Liver (tissue), 9 donors: ENCODE results near the gene COMMD4. TPM values are rescaled to one million over a fixed set of nuclear protein-coding genes. Genes with fewer than 3 reads are reported as not detected.

Experiments used
- DNase-seq: peaks from one replicate; pipeline ENCODE4 v3.0.0-alpha.2; 2017; ENCODE audit warnings: low spot score
- H3K27ac ChIP-seq, 2 donors: one replicate each; pipeline ENCODE4 v1.7.0; 2013; ENCODE audit warnings: inconsistent platforms in 2 of 2, low read length in 2 of 2, control low read depth in 1 of 2, low read depth in 1 of 2, mild to moderate bottlenecking in 1 of 2
- H3K27me3 ChIP-seq, 4 donors: one replicate each; pipeline versions ENCODE4 v1.6.1 to v1.7.0; 2013; ENCODE audit warnings: low read length in 3 of 4, inconsistent platforms in 1 of 4, mild to moderate bottlenecking in 1 of 4, moderate library complexity in 1 of 4; ENCODE audit not compliant: control insufficient read depth in 4 of 4, insufficient read depth in 4 of 4
- H3K36me3 ChIP-seq, 4 donors: one replicate each; pipeline versions ENCODE4 v1.6.1 to v1.7.0; 2013; ENCODE audit warnings: low read length in 3 of 4, mild to moderate bottlenecking in 3 of 4, low read depth in 1 of 4, moderate library complexity in 1 of 4; ENCODE audit not compliant: control insufficient read depth in 4 of 4, insufficient read depth in 3 of 4
- H3K4me1 ChIP-seq, 4 donors: one replicate each; pipeline versions ENCODE4 v1.6.1 to v1.7.0; 2013; ENCODE audit warnings: low read length in 3 of 4, mild to moderate bottlenecking in 3 of 4, moderate library complexity in 1 of 4; ENCODE audit not compliant: control insufficient read depth in 4 of 4, insufficient read depth in 4 of 4
- H3K4me3 ChIP-seq, 3 donors: one replicate each; pipeline versions ENCODE4 v1.6.1 to v1.7.0; 2013; ENCODE audit warnings: low read length in 3 of 3, control low read depth in 1 of 3, low read depth in 1 of 3, mild to moderate bottlenecking in 1 of 3
- H3K9ac ChIP-seq, 2 donors: one replicate each; pipeline ENCODE4 v1.7.0; 2013; ENCODE audit warnings: low read length in 2 of 2, mild to moderate bottlenecking in 2 of 2, moderate library complexity in 2 of 2, control low read depth in 1 of 2, low read depth in 1 of 2
- H3K9me3 ChIP-seq, 4 donors: one replicate each; pipeline versions ENCODE4 v1.6.1 to v1.7.0; 2013; ENCODE audit warnings: low read length in 3 of 4; ENCODE audit not compliant: control insufficient read depth in 4 of 4
- EGR1 ChIP-seq, 2 donors: IDR thresholded peaks; 2 replicates each; pipeline ENCODE4 v1.6.1; 2016 to 2018; ENCODE audit warnings: antibody characterized with exemption in 2 of 2, low read depth in 2 of 2
- FOXA1 ChIP-seq: IDR thresholded peaks from 2 replicates; pipeline ENCODE4 v1.6.1; 2016; ENCODE audit warnings: antibody characterized with exemption
- FOXA2 ChIP-seq: IDR thresholded peaks from 2 replicates; pipeline ENCODE4 v1.6.1; 2016; ENCODE audit warnings: antibody characterized with exemption
- GABPA ChIP-seq, 2 donors: IDR thresholded peaks in 1 of 2; conservative IDR thresholded peaks in 1 of 2; 2 replicates each; pipeline ENCODE4 v1.6.1; 2016; ENCODE audit warnings: antibody characterized with exemption in 2 of 2, mild to moderate bottlenecking in 1 of 2, moderate library complexity in 1 of 2
- HNF4A ChIP-seq, 2 donors: conservative IDR thresholded peaks; 2 replicates each; pipeline ENCODE4 v1.6.1; 2016; ENCODE audit warnings: antibody characterized with exemption in 2 of 2, mild to moderate bottlenecking in 2 of 2
- HNF4G ChIP-seq: IDR thresholded peaks from 2 replicates; pipeline ENCODE4 v1.6.1; 2016; ENCODE audit warnings: antibody characterized with exemption
- JUND ChIP-seq, 2 donors: IDR thresholded peaks; 2 replicates each; pipeline ENCODE4 v1.6.1; 2016; ENCODE audit warnings: antibody characterized with exemption in 2 of 2
- MAX ChIP-seq: IDR thresholded peaks from 2 replicates; pipeline ENCODE4 v1.6.1; 2016; ENCODE audit warnings: antibody characterized with exemption
- NR2F2 ChIP-seq: IDR thresholded peaks from 2 replicates; pipeline ENCODE4 v1.6.1; 2016; ENCODE audit warnings: antibody characterized with exemption
- RAD21 ChIP-seq, 2 donors: IDR thresholded peaks; 2 replicates each; pipeline ENCODE4 v1.6.1; 2016; ENCODE audit warnings: antibody characterized with exemption in 2 of 2, mild to moderate bottlenecking in 2 of 2
- RXRA ChIP-seq, 2 donors: IDR thresholded peaks; 2 replicates each; pipeline ENCODE4 v1.6.1; 2017 to 2018; ENCODE audit warnings: antibody characterized with exemption in 2 of 2, mild to moderate bottlenecking in 1 of 2
- SP1 ChIP-seq: IDR thresholded peaks from 2 replicates; pipeline ENCODE4 v1.6.1; 2018; ENCODE audit warnings: antibody characterized with exemption, mild to moderate bottlenecking
- YY1 ChIP-seq: IDR thresholded peaks from 2 replicates; pipeline ENCODE4 v1.6.1; 2016; ENCODE audit warnings: antibody characterized with exemption, mild to moderate bottlenecking
- ZBTB33 ChIP-seq: IDR thresholded peaks from 2 replicates; pipeline ENCODE4 v1.6.1; 2016; ENCODE audit warnings: antibody characterized with exemption
- WGBS: extraction: QIAGEN DNeasy Blood & Tissue Kit; methylation state at CpG from one replicate; pipeline ENCODE4 v1.1.7; 2013; 5-methylcytosine and 5-hydroxymethylcytosine counted together
- polyA plus RNA-seq, 2 donors: library from polyadenylated mRNA; stranded (reverse) in 1 of 2; unstranded in 1 of 2; fragments of 200-250 nt in 1 of 2; fragments of >200 nt in 1 of 2; fragmentation: Nextera tagmentation in 1 of 2; extraction: Ambion mirVana in 1 of 2; gene quantifications; one replicate each; pipeline versions ENCODE4 v1.2.1 to v1.2.3, GENCODE V29; 2013 to 2015
- total RNA-seq, 2 donors: library from RNA; depleted of rRNA; stranded (reverse); fragments of >200 nt; gene quantifications; one replicate each; pipeline ENCODE4 v1.2.3, GENCODE V29; 2014
- TF ChIP-seq, protein P1 (sequence below): fragments of 150-350 bp; IDR thresholded peaks from 2 replicates; pipeline ENCODE4 v1.5.1; 2017; ENCODE audit warnings: improper control_type of control experiment, low read depth, low read length; ENCODE audit not compliant: missing input control
- TF ChIP-seq, protein P2 (sequence below): IDR thresholded peaks from 2 replicates; pipeline ENCODE4 v1.6.1; 2016; ENCODE audit warnings: antibody characterized with exemption, mild to moderate bottlenecking
- donor health status: healthy.
- donor health status: healthy.
- donor health status: healthy.
- donor health status: healthy.
- donor health status: healthy.

The COMMD4 gene
- total and polyA plus RNA-seq, 4 donors, result 21.2 to 56.0 (median 37.3) TPM

DNA sequence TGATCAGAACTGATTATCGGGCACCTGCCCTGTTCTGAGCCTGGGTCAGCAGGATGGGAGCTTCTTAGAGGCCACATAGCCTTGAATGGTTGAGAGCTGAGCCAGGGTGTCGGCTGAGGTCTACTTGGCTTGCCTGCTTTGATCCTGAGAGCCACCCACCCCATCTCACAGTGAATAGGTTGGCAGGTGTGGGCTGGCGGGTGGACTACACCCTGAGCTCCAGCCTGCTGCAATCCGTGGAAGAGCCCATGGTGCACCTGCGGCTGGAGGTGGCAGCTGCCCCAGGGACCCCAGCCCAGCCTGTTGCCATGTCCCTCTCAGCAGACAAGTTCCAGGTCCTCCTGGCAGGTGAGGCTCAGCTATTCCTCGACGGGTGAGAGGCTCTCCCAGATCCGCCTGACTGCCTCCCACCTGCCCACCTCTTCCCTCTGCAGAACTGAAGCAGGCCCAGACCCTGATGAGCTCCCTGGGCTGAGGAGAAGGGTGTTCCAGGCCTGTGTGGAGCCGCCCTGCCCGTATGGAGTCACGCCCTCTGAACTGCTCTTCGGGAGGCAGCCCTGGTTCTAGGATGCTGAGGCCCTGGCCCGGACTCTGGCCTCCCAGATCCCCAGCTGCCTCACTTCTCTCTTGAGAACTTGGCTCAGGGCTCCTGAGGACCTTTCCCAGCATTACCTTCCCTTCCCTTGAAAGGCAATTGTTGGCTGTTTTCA is 3.8 kb downstream of the COMMD4 start:
- Histone ChIP-seq H3K36me3 (peaks cover 0 to 10% (median 4%) of the 10 kb centered on the region in 4 donors), H3K9ac (no peak overlapping the region), H3K4me1 (peaks cover 0 to 18% (median 15%) of the 10 kb centered on the region in 4 donors), H3K27me3 (no peaks in the 10 kb centered on the region), H3K27ac (no peak overlapping the region), H3K9me3 (no peaks in the 10 kb centered on the region), H3K4me3 (no peak overlapping the region)
- no peak for DNase-seq
- 96% methylated on average over 13 of the region's 13 CpGs for WGBS
- TF ChIP-seq FOXA1 (no peak), RAD21 (IDR thresholded peaks at IDR 0.05) (no peak), HNF4A (conservative IDR thresholded peaks at IDR 0.05) (no peak), GABPA (IDR thresholded peaks at IDR 0.05 in 1 of 2, conservative IDR thresholded peaks at IDR 0.05 in 1 of 2) (no peak), HNF4G (no peak), FOXA2 (no peak), EGR1 (IDR thresholded peaks at IDR 0.05; ENCODE audit: low read depth in 2 of 2) (no peak), SP1 (no peak), JUND (IDR thresholded peaks at IDR 0.05) (no peak), NR2F2 (no peak), MAX (no peak), YY1 (no peak)
- TF ChIP-seq, protein P1, sequence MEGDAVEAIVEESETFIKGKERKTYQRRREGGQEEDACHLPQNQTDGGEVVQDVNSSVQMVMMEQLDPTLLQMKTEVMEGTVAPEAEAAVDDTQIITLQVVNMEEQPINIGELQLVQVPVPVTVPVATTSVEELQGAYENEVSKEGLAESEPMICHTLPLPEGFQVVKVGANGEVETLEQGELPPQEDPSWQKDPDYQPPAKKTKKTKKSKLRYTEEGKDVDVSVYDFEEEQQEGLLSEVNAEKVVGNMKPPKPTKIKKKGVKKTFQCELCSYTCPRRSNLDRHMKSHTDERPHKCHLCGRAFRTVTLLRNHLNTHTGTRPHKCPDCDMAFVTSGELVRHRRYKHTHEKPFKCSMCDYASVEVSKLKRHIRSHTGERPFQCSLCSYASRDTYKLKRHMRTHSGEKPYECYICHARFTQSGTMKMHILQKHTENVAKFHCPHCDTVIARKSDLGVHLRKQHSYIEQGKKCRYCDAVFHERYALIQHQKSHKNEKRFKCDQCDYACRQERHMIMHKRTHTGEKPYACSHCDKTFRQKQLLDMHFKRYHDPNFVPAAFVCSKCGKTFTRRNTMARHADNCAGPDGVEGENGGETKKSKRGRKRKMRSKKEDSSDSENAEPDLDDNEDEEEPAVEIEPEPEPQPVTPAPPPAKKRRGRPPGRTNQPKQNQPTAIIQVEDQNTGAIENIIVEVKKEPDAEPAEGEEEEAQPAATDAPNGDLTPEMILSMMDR, result no peak
- TF ChIP-seq, protein P2, sequence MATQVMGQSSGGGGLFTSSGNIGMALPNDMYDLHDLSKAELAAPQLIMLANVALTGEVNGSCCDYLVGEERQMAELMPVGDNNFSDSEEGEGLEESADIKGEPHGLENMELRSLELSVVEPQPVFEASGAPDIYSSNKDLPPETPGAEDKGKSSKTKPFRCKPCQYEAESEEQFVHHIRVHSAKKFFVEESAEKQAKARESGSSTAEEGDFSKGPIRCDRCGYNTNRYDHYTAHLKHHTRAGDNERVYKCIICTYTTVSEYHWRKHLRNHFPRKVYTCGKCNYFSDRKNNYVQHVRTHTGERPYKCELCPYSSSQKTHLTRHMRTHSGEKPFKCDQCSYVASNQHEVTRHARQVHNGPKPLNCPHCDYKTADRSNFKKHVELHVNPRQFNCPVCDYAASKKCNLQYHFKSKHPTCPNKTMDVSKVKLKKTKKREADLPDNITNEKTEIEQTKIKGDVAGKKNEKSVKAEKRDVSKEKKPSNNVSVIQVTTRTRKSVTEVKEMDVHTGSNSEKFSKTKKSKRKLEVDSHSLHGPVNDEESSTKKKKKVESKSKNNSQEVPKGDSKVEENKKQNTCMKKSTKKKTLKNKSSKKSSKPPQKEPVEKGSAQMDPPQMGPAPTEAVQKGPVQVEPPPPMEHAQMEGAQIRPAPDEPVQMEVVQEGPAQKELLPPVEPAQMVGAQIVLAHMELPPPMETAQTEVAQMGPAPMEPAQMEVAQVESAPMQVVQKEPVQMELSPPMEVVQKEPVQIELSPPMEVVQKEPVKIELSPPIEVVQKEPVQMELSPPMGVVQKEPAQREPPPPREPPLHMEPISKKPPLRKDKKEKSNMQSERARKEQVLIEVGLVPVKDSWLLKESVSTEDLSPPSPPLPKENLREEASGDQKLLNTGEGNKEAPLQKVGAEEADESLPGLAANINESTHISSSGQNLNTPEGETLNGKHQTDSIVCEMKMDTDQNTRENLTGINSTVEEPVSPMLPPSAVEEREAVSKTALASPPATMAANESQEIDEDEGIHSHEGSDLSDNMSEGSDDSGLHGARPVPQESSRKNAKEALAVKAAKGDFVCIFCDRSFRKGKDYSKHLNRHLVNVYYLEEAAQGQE, result no peak

DNA sequence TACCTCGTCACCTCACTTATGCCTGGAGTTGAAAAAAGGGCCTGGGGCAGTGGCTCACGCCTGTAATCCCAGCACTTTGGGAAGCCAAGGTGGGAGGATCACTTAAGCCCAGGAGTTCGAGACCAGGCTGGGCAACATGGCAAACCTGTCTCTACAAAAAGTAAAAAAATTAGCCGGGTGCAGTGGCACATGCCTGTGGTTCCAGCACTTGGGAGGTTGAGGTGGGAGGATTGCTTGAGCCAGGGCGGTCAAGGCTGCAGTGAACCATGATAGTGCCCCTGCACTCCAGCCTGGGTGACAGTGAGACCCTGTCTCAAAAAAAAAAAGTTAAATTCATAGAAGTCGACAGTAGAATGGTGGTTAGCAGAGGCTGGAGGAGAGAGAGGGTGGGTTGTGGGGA is 6.4 kb downstream of the COMMD4 start:
- 92% methylated on average over 6 of the region's 6 CpGs for WGBS
- Histone ChIP-seq H3K36me3 (peaks cover 0 to 10% (median 4%) of the 10 kb centered on the region in 4 donors), H3K9me3 (no peaks in the 10 kb centered on the region), H3K9ac (no peak overlapping the region), H3K27ac (no peak overlapping the region), H3K27me3 (no peaks in the 10 kb centered on the region), H3K4me1 (peaks cover 0 to 10% (median 5%) of the 10 kb centered on the region in 4 donors), H3K4me3 (no peak overlapping the region)
- no peak for DNase-seq
- TF ChIP-seq GABPA (IDR thresholded peaks at IDR 0.05 in 1 of 2, conservative IDR thresholded peaks at IDR 0.05 in 1 of 2) (no peak), SP1 (no peak), NR2F2 (no peak), FOXA1 (no peak), ZBTB33 (no peak), RAD21 (IDR thresholded peaks at IDR 0.05) (no peak), RXRA (IDR thresholded peaks at IDR 0.05) (no peak), MAX (no peak), JUND (IDR thresholded peaks at IDR 0.05) (no peak), EGR1 (IDR thresholded peaks at IDR 0.05; ENCODE audit: low read depth in 2 of 2) (no peak)
- TF ChIP-seq, protein P2, result no peak
